Activated gamma-delta T cell treated with Interleukin-2 at 50 U/mL for 16 hours (primary cell): ENCODE measurements around the gene TLR8.
"Not testable (repeated sequence)": the region's sequence is repeated elsewhere in the genome, so short reads cannot be mapped to it uniquely, and the experiment has no call there.

ENCODE experiments used
- DNase-seq: peaks from one replicate; pipeline ENCODE4 v3.0.0-alpha.2; 2020

TLR8 gene

DNA sequence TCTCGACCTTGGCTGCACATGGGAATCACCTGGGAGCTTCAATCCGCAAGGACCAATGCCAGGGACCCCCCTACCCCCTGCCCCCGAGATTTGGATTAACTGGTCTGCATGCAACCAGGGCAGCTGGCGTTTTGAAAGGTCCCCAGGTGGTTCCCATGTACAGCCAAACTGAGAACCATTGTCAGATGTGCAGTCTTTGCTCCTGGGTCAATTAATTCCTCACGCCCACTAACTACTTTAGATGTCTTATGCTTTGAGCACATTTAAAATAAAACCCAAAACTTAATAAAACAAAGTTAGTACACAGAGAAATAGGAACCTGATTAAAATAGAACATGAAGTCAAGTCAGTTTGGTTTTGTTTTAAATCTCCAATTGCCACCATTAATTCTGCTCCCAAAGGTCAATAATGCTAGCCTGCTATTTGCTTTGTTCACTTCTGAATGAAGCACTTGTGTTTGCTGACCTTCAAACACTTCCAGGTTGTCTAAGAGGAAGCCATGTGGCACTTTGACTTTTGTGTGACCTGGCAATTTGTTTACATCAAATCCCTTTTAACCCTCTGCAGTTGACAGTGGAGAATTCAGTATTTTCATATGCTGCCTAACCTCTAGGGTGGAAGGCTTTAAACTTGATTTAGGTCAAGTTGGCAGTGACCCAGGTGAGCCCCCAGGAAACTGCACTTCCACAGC, 41.3 kb downstream of the TLR8 start:
- no peak for DNase-seq

DNA sequence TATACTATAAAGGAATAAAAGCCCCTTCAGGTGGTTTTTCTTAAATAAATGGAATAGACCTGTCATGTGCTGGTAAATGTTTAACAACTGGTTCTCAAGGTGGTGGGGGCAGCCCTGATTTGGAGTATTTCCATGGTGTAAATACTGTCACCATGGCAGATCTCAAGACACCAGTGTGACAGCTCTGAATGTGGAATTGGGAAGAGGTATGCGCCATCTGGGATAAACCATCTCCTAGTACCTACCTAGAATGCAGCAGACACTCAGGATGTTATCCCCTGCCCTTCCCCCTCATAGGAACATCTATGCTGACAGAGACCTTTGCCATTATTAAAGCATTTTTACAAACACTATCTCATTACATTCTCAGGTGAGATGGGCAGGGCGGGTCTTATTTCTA, 42.1 kb downstream of the TLR8 start:
- DNase-seq: no peak

DNA sequence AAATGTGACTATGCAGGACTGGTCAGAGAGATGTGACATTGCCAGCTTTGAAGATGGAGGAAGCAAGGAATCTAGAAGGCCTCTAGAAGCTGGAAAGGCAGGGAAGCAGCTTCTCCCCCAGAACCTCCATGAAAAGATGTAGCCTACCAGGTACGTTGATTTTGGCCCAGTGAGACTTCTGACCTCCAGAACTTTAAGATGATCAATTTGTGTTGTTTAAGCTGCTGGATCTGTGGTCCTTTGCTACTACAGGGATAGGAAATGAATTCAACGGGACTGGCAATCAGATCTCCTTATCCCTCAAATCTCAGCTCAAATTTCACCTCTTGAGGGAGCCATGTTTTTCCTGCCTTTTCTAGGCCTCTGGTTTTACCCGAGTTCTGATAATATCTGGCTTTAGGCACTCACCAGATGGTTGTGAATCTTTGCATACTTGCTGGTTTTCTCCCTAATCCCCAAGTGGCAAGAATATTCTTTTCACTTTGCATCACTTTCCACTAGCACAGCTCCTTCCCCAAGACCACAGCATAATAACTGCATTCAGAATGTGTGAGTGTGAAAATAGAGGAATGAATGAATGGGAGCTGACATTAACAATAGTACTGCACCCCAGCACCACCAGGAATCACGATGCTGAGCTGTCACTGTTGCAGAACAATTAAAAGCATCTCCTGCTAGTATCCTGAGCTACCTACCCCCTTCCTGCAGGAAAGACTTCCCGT, 42.9 kb downstream of the TLR8 start:
- DNase-seq: no peak

DNA sequence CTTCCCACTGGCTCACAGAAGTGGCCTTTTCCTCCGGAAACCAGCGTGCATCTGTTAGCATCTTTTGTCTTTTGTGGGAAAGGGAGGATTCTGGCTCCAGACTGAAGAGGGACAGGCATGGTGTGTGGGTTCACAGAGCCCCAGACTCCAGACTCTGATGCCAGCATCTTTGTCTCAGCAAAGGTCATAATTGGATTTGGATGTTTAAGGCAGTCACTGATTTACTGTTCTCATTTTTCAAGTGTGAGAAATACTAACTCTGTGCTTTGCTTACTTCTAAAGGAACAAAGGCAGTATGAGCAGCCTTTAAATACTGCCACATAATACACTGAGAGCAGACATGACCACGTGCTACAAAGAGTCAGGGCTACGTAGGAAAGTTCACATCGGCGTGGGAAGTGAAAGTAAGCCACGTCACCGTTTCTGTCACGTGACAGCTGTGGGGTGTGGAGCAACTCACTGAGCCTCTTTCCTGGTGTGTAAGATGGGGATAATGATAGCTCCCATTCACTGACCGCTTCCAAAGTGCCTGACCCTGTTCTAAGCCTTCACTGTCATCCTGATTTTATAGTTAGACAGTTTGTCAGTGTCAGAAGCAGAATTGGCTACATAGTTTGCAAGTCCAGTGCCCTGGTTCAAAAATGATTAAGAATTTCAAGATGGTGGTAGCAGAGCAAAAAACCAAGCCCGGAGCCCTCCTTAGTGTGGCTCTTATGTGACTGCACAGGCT, 43.7 kb downstream of the TLR8 start:
- DNase-seq: peak; percentile 80

DNA sequence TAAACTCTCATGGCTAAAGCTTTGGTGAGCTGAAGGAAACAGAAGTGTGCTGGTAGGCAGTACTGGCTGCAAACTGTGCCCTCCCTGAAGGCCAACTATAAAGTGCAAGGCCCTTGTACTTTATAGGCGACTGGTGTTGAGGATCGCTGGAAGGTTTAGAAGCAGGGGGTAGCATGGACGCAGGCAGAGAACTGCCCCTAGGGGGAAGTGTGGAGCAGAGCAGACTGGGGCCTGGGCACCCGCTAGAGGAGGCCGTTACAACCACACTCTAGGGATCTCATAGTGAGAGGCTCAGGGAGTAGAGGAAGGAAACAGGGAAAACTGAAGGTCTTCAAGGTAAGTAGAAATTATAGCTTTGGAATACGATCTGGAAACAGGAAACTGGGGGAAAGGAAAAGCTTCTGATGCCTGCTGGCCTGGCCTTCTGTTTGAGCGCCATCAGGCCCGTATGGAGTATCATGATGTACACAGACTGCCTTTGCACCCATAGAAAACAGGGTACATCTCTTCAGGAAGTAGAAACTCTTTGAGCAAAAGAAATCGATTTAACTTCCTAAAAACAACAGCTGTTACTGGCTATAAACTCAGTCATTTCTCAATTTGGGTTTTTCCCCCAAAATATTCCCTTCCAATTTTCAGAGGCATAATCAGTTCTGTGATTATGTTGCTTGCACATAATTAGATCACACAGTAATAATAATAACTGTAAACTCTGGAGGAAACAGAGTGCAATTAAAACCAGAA, 44.6 kb downstream of the TLR8 start:
- peak; percentile 70 for DNase-seq

DNA sequence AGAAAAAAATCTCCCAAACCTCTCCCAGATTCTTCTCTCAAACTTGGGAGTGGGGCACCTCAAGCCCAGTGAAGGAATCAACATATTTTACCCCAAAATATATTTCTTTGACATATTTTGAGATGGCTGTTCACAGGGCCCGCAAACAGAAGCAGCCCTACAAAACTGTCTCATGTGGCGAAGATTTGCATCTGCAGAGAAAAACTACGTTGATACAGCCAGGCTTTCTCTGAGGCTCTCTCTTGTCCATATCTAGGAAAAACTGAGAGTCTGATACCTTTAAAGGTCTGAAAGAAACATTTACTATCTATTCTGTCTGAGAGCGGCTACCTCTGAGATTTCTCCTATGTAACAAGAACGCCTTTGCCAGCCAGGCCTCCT, 45.2 kb downstream of the TLR8 start:
- no peak for DNase-seq

DNA sequence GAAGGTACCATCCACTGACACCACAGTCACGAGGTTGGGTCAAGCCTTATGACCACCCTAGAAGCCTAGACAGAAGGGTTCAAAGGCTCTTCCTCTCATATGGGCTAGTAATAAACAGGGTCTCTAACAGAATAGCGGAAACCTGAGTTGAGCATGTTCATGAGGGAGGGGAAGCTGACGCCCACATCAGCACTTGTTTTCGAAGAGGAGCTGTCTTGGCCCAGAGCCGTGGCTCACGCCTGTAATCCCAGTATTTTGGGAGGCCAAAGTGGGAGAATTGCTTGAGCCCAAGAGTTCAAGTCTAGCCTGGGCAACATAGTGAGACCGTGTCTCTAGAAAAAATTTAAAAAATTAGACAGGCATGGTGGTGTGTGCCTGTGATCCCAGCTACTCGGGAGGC, 47.0 kb downstream of the TLR8 start:
- no peak for DNase-seq

- no peak for DNase-seq
Measured at GRCh38 chrX:12954376-12954775, 48.0 kb downstream of the TLR8 start.

DNA sequence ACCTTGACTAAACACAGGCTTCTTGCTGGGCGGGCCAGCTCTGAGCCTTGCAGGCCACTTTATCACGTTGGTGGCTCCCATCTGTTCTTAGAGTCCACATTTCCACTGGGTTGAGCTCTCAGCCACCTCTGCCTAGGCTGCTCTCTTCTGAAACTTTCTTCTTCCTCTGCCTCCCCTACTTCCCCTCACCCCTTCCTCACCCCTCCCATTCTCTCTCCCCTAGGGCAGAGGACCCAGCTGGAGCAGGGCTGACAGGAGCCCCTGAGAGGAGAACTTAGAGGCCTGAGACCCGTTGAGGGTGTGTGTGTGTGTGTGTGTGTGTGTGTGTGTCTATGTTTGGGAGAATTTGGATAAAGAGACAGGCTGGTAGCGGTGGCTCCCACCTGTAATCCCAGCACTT, 48.6 kb downstream of the TLR8 start:
- no peak for DNase-seq

DNA sequence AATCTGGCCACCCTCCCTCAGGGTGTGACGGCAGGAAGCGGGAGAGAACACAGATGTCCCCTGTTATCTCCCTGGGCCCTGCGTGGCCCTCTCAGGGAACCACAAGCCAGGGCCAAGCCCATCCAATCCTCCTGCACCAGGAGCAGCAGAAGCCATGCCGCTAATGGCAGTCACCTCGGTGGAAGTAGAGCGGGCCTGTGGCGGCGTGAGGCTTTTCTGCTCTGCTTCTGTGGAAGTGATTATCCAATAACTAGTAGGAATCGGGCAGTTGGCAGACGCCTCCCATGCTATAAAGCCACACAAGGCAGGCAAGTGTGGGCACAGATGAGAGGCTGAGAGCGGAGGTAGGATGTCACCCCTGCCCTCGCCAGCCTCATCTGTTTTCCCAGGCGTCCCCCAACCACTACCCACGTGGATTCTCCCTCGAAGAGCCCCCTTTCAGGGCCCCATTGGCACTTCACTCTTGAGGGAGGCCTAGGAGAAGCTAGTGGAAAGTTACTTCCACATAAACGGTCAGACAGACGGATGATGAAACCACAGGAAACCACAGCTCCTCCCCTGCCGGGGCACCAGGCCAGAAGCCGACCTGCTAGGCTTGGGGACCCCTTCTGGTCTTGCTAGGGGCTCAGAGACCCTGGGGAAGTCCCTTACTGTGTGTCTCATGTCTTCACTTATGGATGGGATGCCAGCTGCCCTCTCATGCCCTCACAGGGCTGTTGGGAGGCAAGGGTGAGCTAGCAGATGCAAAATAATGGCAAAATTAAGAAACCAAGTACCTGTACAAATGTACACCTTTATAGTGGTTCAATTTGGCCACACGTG, 49.7 kb downstream of the TLR8 start:
- DNase-seq: peak; percentile 65

DNA sequence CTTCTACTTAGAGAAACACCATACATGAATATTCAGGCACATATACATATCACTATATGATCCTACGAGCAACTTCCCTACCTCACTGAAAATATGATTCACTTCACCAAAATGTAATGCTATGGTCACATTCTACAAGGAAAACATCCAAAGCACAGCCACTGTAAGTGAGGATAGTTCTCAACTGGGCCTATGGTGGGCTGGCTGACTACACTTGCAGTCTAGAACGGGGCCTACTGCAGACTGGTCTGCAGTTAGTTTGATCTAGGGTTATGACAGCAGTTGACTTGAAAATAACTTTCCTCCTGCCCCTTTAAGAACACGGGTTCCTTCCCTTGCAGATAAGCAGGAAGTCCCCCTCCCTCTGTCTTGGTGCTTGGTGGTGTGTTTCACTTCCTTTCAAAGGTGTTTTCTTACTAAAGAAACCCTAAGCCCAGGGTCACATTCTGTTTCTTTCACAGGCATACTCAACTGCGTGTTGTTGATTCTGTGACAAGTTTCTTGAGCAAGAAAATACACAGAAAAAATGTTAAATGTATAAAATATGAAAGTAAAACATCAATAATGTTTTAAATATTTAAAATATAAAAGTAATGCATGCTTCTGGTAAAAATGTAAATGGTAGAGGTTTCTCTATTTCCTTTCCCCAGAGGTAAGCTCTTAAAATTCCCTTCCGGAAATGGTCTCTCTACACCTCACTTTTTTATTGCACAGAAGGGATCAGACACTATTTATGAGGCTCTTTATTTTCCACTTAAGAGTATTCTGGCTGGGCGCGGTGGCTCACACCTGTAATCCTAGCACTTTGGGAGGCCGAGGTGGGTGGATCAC, 50.5 kb downstream of the TLR8 start:
- peak; percentile 64 for DNase-seq

DNA sequence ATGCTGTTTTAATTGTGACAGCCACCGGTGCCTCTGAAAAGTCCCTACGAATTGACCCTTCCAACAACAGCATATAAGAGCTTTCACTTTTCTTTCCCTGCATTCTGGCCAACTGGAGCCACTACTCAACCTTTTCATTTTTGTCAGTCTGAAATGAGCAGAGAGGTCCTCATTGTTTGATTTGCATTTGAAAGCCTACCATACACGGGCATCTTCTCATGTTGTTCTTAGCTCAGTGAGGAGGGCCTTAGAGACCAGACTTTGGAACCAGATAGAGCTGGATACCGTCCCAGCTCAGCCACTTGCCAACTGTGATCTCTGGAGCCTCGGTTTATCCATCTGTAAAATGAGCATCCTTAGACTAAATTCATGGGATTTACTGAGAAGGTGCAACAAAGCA, 51.6 kb downstream of the TLR8 start:
- no peak for DNase-seq

- no peak for DNase-seq
Measured at GRCh38 chrX:12958461-12958860, 52.0 kb downstream of the TLR8 start.

- no peak for DNase-seq
Measured at GRCh38 chrX:12961196-12961718, 54.8 kb downstream of the TLR8 start.

DNA sequence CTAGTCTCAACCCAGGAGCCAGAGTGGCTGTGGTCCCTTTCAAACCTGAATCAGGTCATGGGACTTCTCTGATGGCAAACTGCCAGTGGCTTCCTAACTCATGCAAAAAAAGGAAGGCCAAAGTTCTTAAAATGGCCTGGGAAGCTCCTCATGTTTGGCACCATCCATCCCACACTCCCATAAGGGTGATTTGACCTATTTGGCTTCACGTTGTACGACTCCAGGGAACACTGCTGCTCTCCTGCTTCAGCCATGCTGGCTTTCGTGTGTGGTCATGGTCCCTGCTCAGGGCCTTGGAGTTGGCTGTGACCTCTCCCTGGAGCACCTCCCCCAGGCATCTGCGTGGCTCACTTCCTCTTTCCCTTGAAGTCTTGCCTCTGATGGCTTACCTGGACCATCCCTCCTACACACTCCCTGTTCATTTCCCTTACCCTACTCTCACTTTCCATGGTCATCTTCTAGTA, 55.7 kb downstream of the TLR8 start:
- no peak for DNase-seq

GRCh38 chrX:12963210-12963850, 56.9 kb downstream of the TLR8 start:
- not testable (repeated sequence) for DNase-seq

DNA sequence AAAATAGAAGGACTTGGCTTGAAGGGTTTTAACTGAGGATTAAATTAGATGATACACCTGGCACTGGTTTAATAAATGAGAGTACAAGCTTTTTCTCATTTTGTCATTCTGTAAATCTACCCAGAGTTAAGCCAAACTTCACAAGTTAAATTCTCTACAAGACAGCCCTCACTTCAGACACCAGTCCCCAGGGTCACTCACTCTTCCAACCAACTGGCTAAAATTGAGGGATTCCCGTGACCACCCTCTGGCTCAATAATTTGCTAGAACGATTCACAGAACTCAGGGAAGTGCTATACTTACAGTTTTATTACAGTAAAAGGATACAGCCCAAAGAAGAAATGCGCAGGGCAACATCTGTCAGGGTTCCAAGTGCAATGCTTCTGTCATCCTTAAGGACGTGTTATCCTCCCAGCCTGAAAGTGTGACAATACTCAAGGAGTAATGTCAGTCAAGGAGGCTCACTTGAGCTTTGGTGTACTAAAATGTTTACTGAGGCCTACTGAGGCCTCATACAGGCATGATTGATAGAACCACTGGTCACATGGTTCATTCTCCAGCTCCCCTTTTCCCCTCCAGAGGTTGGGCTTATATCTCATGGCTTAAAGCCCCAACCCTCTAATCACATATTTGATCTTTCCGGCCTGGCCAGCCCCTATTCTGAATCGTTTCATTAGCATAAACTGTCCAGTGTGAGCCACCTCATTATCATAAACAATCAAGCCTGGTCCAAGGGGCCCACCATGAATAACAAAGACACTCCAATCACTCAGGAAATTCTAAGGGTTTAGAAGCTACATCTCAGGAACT, 58.9 kb downstream of the TLR8 start:
- no peak for DNase-seq

DNA sequence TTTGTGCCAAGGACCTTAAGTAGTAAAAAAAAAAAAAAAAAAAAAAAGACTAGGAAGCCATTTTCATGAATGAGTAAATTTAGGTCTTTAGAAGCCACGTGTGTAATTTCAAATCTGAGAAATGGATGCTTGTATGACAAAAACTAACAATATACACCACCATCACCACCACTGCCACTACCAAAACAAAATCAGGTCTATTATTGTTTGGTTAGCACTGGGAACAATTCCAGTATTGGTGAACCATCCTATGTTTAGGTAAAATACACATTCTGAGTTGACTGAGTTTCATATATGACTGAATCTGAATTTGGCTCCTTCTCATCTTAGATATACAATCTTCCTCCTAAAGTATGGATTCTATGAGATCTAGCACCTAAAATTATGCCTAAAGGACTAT, 59.7 kb downstream of the TLR8 start:
- DNase-seq: no peak

DNA sequence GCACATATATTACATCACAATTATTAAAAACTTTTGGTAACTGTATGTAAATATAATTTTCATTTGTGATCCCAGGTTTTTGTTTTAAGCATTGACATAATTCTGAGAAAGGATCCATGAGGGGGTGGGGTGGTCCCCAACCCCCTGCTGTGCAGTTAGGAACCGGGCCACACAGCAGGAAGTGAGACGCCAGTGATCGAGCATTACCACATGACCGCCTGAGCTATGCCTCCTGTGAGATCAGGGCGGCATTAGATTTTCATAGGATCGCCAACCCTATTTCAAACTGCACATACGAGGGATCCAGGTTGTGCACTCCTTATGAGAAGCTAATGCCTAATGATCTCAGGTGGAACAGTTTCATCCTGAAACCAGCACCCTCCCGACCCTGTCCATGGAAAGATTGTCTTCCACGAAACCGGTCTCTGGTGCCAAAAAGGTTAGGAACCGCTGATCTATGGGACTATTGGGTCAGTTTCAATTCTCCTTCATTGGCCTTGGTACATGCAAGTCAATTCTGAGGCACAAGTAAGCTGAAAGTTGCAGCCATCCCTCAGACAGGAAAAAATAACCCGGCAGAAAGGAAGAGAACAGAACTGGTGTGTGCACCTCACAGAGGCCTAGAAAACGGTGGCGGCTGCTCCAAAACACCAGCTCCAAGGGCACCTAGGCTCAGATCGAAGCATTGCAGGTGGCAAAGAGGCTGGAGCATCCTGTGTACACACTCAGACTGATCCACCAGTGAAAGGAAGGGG, 61.5 kb downstream of the TLR8 start:
- DNase-seq: no peak
